Adrenal gland (tissue), 12 donors: ENCODE measurements around the gene POLR2C. TPM values are rescaled to one million over a fixed set of nuclear protein-coding genes. Genes with fewer than 3 reads are reported as not detected.

Experiments
- DNase-seq, 7 donors: peaks; one replicate each; pipeline ENCODE4 v3.0.0-alpha.2; 2019 to 2020
- H3K27ac ChIP-seq, 5 donors: fragments of 200-600 bp; sonication (generic) in 4 of 5; 1 replicate in 3 of 5; 2 replicates in 2 of 5; pipeline versions ENCODE4 v1.5.1 to v1.8.0; 2016 to 2020; ENCODE audit warnings: mild to moderate bottlenecking in 1 of 5
- H3K27me3 ChIP-seq: fragments of 200-600 bp; 2 replicates; pipeline ENCODE4 v1.8.0; 2021
- H3K36me3 ChIP-seq, 2 donors: fragments of 200-600 bp; replicated peaks in 1 of 2; 1 replicate in 1 of 2; 2 replicates in 1 of 2; pipeline versions ENCODE4 v1.5.1 to v1.8.0; 2018 to 2022
- H3K4me1 ChIP-seq, 2 donors: fragments of 200-600 bp; replicated peaks in 1 of 2; 1 replicate in 1 of 2; 2 replicates in 1 of 2; pipeline versions ENCODE4 v1.5.1 to v1.8.0; 2018 to 2021
- H3K4me3 ChIP-seq, 4 donors: fragments of 200-600 bp; sonication (generic) in 3 of 4; one replicate each; pipeline ENCODE4 v1.5.1; 2016 to 2018
- H3K9me3 ChIP-seq, 3 donors: fragments of 200-600 bp; sonication (generic) in 1 of 3; replicated peaks in 1 of 3; 1 replicate in 2 of 3; 2 replicates in 1 of 3; pipeline versions ENCODE4 v1.5.1 to v1.8.0; 2016 to 2021
- POLR2A ChIP-seq, 2 donors: fragments of 450-650 bp; IDR thresholded peaks; one replicate each; pipeline ENCODE4 v1.6.1; 2017; ENCODE audit warnings: antibody characterized with exemption in 2 of 2, mild to moderate bottlenecking in 2 of 2, moderate library complexity in 1 of 2
- WGBS, 4 donors: extraction: QIAGEN DNeasy Blood & Tissue Kit in 2 of 4; methylation state at CpG; one replicate each; pipeline versions ENCODE4 v1.1.5 to v1.1.7; 2013 to 2017; 5-methylcytosine and 5-hydroxymethylcytosine counted together
- intact Hi-C, 2 donors: fragments of 100-400 bp; cut with DNase I; formaldehyde crosslinking; loops; one replicate each; pipeline versions ENCODE4 v1.14.1 to v1.15.0; 2022 to 2023
- polyA plus RNA-seq, 3 donors: library from polyadenylated mRNA; stranded (reverse); fragments of 200-250 nt in 2 of 3; fragments of 350-450 nt in 1 of 3; fragmentation: Illumina TruSeq in 1 of 3; extraction: RNeasy Lipid Tissue Mini Kit (QIAGEN cat#74804) in 1 of 3; gene quantifications; one replicate each; pipeline ENCODE4 v1.2.3, GENCODE V29; 2013 to 2014
- total RNA-seq, 9 donors: library from RNA; depleted of rRNA in 4 of 9; stranded (reverse); fragments of >200 nt in 4 of 9; fragments of 120-200 nt in 1 of 9; fragmentation: NEBNext Ultra II Directional in 1 of 9; extraction: Animal tissue kit (Norgen Biotek cat#: 25700) in 1 of 9; gene quantifications; one replicate each; pipeline versions ENCODE4 v1.1.0 to v1.2.4, GENCODE V29; 2013 to 2023
- TF ChIP-seq, protein P1 (sequence below), 6 experiments: fragments of 450-650 bp in 4 of 6; fragments of 200-600 bp in 2 of 6; sonication (generic) in 1 of 6; IDR thresholded peaks; 1 replicate in 5 of 6; 2 replicates in 1 of 6; pipeline versions ENCODE4 v1.5.1 to v1.8.0; 2016 to 2021; ENCODE audit warnings: antibody characterized with exemption in 6 of 6, mild to moderate bottlenecking in 2 of 6, moderate library complexity in 1 of 6
- donor health status: healthy with polysubstance abuse.
- donor health status: Bipolar disorder and iron deficiency.
- donor health status: DM: yes; HTN: yes; CAD: no.
- donor health status: DM: no; HTN: no; CAD: no.
- donor health status: DM: no; HTN: no; CAD: no.
- donor health status: DM: yes; HTN: yes; CAD: no.

The POLR2C gene
- total and polyA plus RNA-seq, 12 donors = 28.3 to 147 (median 71.7) TPM

DNA sequence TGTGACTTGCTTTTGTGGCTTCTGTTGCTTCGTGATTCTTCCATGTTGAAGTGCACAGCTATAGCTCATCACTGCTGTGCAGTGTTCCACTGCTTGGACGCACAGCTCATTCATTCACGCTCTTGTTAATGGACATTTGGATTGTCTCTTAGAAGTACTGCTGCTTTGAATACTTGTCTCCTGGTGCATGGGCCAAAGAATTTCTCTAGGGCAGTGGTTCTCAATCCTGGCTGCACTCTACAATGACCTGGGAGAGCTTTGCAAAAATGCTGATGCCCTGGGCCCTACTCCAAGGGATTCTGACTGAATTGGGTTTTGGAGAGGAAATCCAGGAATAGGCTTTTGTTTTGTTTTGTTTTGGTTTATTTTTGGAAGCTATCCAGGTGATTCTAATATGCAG, 37.9 kb upstream of the POLR2C start:
- intact Hi-C loops = no loop called here
- TF ChIP-seq POLR2A (IDR thresholded peaks at IDR 0.05) = no peak
- TF ChIP-seq, protein P1, sequence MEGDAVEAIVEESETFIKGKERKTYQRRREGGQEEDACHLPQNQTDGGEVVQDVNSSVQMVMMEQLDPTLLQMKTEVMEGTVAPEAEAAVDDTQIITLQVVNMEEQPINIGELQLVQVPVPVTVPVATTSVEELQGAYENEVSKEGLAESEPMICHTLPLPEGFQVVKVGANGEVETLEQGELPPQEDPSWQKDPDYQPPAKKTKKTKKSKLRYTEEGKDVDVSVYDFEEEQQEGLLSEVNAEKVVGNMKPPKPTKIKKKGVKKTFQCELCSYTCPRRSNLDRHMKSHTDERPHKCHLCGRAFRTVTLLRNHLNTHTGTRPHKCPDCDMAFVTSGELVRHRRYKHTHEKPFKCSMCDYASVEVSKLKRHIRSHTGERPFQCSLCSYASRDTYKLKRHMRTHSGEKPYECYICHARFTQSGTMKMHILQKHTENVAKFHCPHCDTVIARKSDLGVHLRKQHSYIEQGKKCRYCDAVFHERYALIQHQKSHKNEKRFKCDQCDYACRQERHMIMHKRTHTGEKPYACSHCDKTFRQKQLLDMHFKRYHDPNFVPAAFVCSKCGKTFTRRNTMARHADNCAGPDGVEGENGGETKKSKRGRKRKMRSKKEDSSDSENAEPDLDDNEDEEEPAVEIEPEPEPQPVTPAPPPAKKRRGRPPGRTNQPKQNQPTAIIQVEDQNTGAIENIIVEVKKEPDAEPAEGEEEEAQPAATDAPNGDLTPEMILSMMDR (IDR thresholded peaks at IDR 0.05) = no peak
- DNase-seq = peak in 1 of 7 donors; percentile 48
- whole genome bisulfite sequencing, 4 donors = 70 to 79% (median 77%) methylated on average over 3 of the region's 3 CpGs
- Histone ChIP-seq H3K27me3 (no peaks in the 10 kb centered on the region), H3K36me3 (peaks cover 0 to 23% of the 10 kb centered on the region in 2 donors), H3K4me1 (peaks cover 8 to 10% of the 10 kb centered on the region in 2 donors), H3K9me3 (no peaks in the 10 kb centered on the region), H3K27ac (peak overlapping the region in 1 of 5 donors; percentile 46), H3K4me3 (no peak overlapping the region)

DNA sequence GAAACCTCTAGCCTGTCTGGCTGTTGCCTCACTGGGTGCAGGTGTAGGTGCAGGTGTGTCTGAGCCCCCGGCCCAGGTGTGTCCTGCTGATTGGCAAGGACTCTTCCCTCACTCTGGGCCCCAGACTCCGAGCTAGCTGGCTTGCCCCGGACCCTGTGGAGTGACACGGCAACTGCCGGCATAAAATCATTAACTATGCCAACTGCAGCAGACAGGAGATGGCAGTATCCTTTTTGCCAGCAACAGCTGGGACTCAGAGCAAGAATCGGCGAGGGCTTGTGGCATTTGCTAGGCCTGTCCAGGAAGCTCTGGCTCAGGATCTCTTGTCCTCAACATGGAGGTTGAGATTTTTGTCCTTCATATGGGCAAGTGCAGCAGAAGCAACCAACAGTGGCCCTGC, 36.1 kb upstream of the POLR2C start:
- no peaks in the 10 kb centered on the region for H3K27me3 ChIP-seq
- H3K4me1 ChIP-seq = peaks cover 8 to 10% of the 10 kb centered on the region in 2 donors
- DNase-seq = peak in 1 of 7 donors; percentile 46
- WGBS, 4 donors = 75 to 93% (median 84%) methylated on average over 2 to 7 of the region's 7 CpGs
- TF ChIP-seq POLR2A (IDR thresholded peaks at IDR 0.05) = no peak
- TF ChIP-seq, protein P1 (IDR thresholded peaks at IDR 0.05) = no peak
- no peaks in the 10 kb centered on the region for H3K9me3 ChIP-seq
- no peak overlapping the region for H3K27ac ChIP-seq
- H3K36me3 ChIP-seq = peaks cover 0 to 41% of the 10 kb centered on the region in 2 donors
- H3K4me3 ChIP-seq = no peak overlapping the region
- intact Hi-C loops = no loop called here

DNA sequence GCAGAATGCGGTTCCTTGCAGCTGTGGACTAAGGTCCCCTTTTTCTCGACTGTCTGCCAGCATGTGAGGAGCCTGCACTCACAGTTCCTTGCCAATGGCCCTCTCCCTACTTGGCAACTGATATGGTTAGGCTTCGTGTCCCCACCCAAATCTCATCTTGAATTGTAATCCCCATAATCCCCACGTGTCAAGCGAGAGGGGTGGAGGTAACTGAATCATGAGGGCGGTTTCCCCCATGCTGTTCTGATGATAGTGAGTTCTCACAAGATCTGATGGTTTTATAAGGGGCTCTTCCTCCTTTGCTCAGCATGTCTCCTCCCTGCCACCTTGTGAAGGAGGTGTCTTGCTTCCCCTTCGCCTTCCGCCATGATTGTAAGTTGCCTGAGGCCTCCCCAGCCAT, 35.2 kb upstream of the POLR2C start:
- WGBS, 4 donors = 91 to 93% (median 92%) methylated on average over 8 of the region's 8 CpGs
- Histone ChIP-seq H3K4me1 (peaks cover 8 to 10% of the 10 kb centered on the region in 2 donors), H3K36me3 (peaks cover 0 to 50% of the 10 kb centered on the region in 2 donors), H3K9me3 (no peaks in the 10 kb centered on the region), H3K27ac (no peak overlapping the region), H3K4me3 (no peak overlapping the region), H3K27me3 (no peaks in the 10 kb centered on the region)
- TF ChIP-seq POLR2A (IDR thresholded peaks at IDR 0.05) = no peak
- TF ChIP-seq, protein P1 (IDR thresholded peaks at IDR 0.05) = no peak
- no peak for DNase-seq
- intact Hi-C loops = no loop called here

DNA sequence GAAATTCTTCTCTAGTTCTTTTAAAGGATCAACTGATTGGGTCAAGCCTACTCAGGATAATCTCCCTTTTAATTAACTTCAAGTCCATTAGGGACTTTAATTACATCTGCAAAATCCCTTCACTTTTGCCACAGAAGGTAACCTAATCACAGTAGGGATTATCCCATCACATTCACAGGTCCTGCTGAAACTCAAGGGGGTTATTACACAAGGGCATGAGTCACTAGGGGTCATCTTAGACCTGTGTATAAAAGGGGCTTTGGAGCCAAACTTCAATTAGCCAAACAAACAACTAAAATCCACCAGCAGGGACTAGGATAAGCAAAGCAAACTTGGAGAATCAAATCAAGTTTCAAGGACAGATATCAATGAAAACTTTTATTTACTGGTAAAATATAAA, 34.7 kb upstream of the POLR2C start:
- Histone ChIP-seq H3K27me3 (no peaks in the 10 kb centered on the region), H3K27ac (no peak overlapping the region), H3K36me3 (peaks cover 0 to 55% of the 10 kb centered on the region in 2 donors), H3K4me1 (peaks cover 8 to 10% of the 10 kb centered on the region in 2 donors), H3K9me3 (no peaks in the 10 kb centered on the region), H3K4me3 (no peak overlapping the region)
- intact Hi-C loops = no loop called here
- DNase-seq = no peak
- TF ChIP-seq, protein P1 (IDR thresholded peaks at IDR 0.05) = no peak
- TF ChIP-seq POLR2A (IDR thresholded peaks at IDR 0.05) = no peak
